IPS-18c (cell line): ENCODE measurements around the gene RIMBP2.
"Not testable (repeated sequence)": the region's sequence is repeated elsewhere in the genome, so short reads cannot be mapped to it uniquely, and the experiment has no call there.

Experiments used
- H3K4me3 ChIP-seq: 2 replicates; pipeline ENCODE4 v1.7.0; 2013; ENCODE audit warnings: low read depth, mild to moderate bottlenecking, low read length, moderate library complexity; ENCODE audit not compliant: insufficient read depth
- H3K9me3 ChIP-seq: one replicate; pipeline ENCODE4 v1.6.1; 2013; ENCODE audit warnings: mild to moderate bottlenecking, low read length, moderate library complexity; ENCODE audit not compliant: control insufficient read depth, insufficient read depth

RIMBP2 gene

GRCh38 chr12:130743606-130744005, 27.5 kb upstream of the RIMBP2 start:
- Histone ChIP-seq H3K4me3 (no peak overlapping the region), H3K9me3 (no peaks in the 10 kb centered on the region)

- no peaks in the 10 kb centered on the region for H3K9me3 ChIP-seq
These were observed 27.1 kb upstream of the RIMBP2 start for GRCh38 chr12:130743176-130743575.

GRCh38 chr12:130742716-130743115, 26.6 kb upstream of the RIMBP2 start:
- Histone ChIP-seq H3K9me3 (no peaks in the 10 kb centered on the region), H3K4me3 (no peak overlapping the region)

More at GRCh38 chr12:130743176-130743575, 27.1 kb upstream of the RIMBP2 start:
- H3K4me3 ChIP-seq = no peak overlapping the region

- Histone ChIP-seq H3K9me3 (no peaks in the 10 kb centered on the region), H3K4me3 (no peak overlapping the region)
These were observed 26.0 kb upstream of the RIMBP2 start for GRCh38 chr12:130742112-130742511.

- Histone ChIP-seq H3K4me3 (no peak overlapping the region), H3K9me3 (peaks cover 2% of the 10 kb centered on the region)
These were observed 23.5 kb upstream of the RIMBP2 start for GRCh38 chr12:130739571-130739970.

GRCh38 chr12:130738403-130738802, 22.3 kb upstream of the RIMBP2 start:
- H3K9me3 ChIP-seq = not testable (repeated sequence)

GRCh38 chr12:130737731-130738130, 21.6 kb upstream of the RIMBP2 start:
- peaks cover 2% of the 10 kb centered on the region for H3K9me3 ChIP-seq
- no peak overlapping the region for H3K4me3 ChIP-seq

More at GRCh38 chr12:130738403-130738802, 22.3 kb upstream of the RIMBP2 start:
- H3K4me3 ChIP-seq = not testable (repeated sequence)

GRCh38 chr12:130729344-130729743, 13.2 kb upstream of the RIMBP2 start:
- Histone ChIP-seq H3K4me3 (no peak overlapping the region), H3K9me3 (no peaks in the 10 kb centered on the region)

- Histone ChIP-seq H3K9me3 (no peaks in the 10 kb centered on the region), H3K4me3 (no peak overlapping the region)
These were observed 12.3 kb upstream of the RIMBP2 start for GRCh38 chr12:130728158-130729058.

GRCh38 chr12:130719263-130719859, 3.3 kb upstream of the RIMBP2 start:
- H3K9me3 ChIP-seq = peaks cover 6% of the 10 kb centered on the region
- H3K4me3 ChIP-seq = no peak overlapping the region

GRCh38 chr12:130717752-130718151, 1.7 kb upstream of the RIMBP2 start:
- no peak overlapping the region for H3K4me3 ChIP-seq
- peaks cover 6% of the 10 kb centered on the region for H3K9me3 ChIP-seq

- Histone ChIP-seq H3K4me3 (peak overlapping the region; percentile 68), H3K9me3 (peaks cover 6% of the 10 kb centered on the region)
These were observed 869 bp upstream of the RIMBP2 start for GRCh38 chr12:130716969-130717366.

- Histone ChIP-seq H3K4me3 (peak overlapping the region; percentile 68), H3K9me3 (peaks cover 6% of the 10 kb centered on the region)
These were observed 725 bp downstream of the RIMBP2 start for GRCh38 chr12:130715150-130715997.

- Histone ChIP-seq H3K9me3 (peaks cover 6% of the 10 kb centered on the region), H3K4me3 (peak overlapping the region; percentile 68)
These were observed 1.4 kb downstream of the RIMBP2 start for GRCh38 chr12:130714591-130715149.

- H3K9me3 ChIP-seq = peaks cover 6% of the 10 kb centered on the region
- H3K4me3 ChIP-seq = peak overlapping the region; percentile 68
These were observed 2.0 kb downstream of the RIMBP2 start for GRCh38 chr12:130714091-130714590.

- Histone ChIP-seq H3K4me3 (0 out of 2 replicates have a peak overlapping the region, but pooled peaks have one; percentile 11), H3K9me3 (peaks cover 6% of the 10 kb centered on the region)
These were observed 2.5 kb downstream of the RIMBP2 start for GRCh38 chr12:130713581-130713991.
